Measurements from ENCODE around the gene ITGA2B.

ITGA2B gene

DNA sequence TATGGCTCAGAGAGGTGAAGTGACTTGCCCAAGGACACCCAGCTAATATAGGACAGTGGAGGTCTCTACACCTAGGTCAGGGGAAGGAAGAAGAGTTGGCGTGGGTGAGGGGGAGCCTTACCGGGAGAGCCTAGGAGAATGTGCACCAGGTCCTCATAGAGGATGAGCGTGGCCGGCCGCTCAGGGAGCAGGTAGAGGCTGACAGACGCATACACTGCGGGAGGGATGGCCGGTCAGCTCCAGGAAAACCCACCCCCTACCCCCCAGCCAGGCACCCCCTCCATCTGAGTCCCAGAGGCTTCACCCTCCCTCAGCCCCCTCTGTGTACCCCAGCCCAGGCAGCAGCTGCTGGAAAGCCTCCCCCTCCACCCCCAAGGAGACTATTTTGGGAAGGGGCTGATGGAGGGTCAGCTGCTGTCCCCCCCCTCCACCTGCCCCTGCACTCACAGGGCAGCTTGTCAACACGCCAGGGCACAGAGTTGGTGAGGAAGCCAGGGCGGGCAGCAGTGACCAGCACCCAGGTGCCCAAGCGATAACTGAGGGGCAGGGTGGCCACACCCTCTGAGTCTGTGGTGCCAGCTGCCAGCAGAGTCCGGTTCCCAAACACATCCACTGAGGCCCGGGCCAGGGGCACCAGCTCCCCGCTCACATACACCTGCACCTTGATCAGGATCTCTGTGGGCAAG lies 29.8 kb downstream of the ITGA2B start:
- ATAC-seq, result no peak
- TF ChIP-seq SNAI2 (CRISPR knock-in tag; IDR thresholded peaks at IDR 0.05), result no peak

DNA sequence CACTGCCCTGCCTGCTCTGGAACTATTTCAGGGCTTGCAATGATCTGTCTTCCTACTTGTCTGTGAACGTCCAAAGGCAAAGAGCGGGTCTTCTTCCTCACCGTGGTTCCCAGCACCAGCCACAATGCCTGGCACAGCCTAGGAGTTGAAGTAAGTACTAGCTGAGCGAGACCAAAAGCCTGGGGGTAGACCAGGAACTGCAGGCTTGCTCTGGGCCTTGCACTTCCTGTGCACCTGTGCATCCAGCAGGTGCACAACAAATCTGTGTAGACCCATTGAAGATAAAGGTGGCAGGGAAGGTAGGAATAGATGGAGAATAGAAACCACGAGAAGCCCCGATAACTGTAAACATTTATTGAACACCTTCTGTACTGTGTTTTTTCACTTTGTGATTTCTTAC lies 30.4 kb downstream of the ITGA2B start:
- no peak for ATAC-seq
- TF ChIP-seq GLIS3 (CRISPR knock-in tag; IDR thresholded peaks at IDR 0.05) (no peak), SNAI2 (CRISPR knock-in tag; IDR thresholded peaks at IDR 0.05) (no peak), ZNF565 (CRISPR knock-in tag; conservative IDR thresholded peaks at IDR 0.05; ENCODE audit: low read depth) (no peak)

DNA sequence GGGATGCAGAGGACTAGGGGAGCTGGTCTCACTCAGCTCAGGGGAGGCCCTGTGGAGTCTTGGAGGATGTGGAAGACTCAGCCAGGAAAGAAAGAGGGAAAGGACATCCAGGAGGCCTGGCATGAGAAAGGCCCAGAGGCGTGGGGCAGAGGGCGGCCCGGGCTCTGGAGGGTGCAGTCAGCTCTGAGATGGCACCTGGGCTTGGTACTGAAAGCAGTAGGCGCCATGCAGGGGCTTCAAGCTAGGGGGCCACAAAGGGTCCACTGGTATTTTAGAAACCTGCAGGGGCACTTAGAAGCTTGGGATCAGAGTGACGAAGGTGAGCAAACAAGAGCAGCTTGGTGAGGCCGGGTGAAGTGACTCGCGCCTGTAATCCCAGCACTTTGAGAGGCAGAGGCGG lies 31.4 kb downstream of the ITGA2B start:
- TF ChIP-seq GLIS3 (CRISPR knock-in tag; IDR thresholded peaks at IDR 0.05) (no peak), ISL1 (CRISPR knock-in tag; IDR thresholded peaks at IDR 0.05) (no peak), ZC3H10 (CRISPR knock-in tag; IDR thresholded peaks at IDR 0.05) (no peak), ZNF70 (CRISPR knock-in tag; IDR thresholded peaks at IDR 0.05) (no peak), RARB (CRISPR knock-in tag; IDR thresholded peaks at IDR 0.05) (no peak), ZFP3 (CRISPR knock-in tag; IDR thresholded peaks at IDR 0.05) (no peak), OSR1 (CRISPR knock-in tag; IDR thresholded peaks at IDR 0.05) (no peak), ZNF8 (CRISPR knock-in tag; IDR thresholded peaks at IDR 0.05) (no peak), ESRRG (CRISPR knock-in tag; IDR thresholded peaks at IDR 0.05) (no peak), CSDC2 (CRISPR knock-in tag; IDR thresholded peaks at IDR 0.05) (no peak), BACH2 (CRISPR knock-in tag; IDR thresholded peaks at IDR 0.05; ENCODE audit: borderline replicate concordance) (no peak), PPARA (CRISPR knock-in tag; IDR thresholded peaks at IDR 0.05; ENCODE audit: borderline replicate concordance) (no peak)
- TF ChIP-seq, protein P1, sequence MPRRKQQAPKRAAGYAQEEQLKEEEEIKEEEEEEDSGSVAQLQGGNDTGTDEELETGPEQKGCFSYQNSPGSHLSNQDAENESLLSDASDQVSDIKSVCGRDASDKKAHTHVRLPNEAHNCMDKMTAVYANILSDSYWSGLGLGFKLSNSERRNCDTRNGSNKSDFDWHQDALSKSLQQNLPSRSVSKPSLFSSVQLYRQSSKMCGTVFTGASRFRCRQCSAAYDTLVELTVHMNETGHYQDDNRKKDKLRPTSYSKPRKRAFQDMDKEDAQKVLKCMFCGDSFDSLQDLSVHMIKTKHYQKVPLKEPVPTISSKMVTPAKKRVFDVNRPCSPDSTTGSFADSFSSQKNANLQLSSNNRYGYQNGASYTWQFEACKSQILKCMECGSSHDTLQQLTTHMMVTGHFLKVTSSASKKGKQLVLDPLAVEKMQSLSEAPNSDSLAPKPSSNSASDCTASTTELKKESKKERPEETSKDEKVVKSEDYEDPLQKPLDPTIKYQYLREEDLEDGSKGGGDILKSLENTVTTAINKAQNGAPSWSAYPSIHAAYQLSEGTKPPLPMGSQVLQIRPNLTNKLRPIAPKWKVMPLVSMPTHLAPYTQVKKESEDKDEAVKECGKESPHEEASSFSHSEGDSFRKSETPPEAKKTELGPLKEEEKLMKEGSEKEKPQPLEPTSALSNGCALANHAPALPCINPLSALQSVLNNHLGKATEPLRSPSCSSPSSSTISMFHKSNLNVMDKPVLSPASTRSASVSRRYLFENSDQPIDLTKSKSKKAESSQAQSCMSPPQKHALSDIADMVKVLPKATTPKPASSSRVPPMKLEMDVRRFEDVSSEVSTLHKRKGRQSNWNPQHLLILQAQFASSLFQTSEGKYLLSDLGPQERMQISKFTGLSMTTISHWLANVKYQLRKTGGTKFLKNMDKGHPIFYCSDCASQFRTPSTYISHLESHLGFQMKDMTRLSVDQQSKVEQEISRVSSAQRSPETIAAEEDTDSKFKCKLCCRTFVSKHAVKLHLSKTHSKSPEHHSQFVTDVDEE (CRISPR knock-in tag; IDR thresholded peaks at IDR 0.05), result no peak
- TF ChIP-seq, protein P2, sequence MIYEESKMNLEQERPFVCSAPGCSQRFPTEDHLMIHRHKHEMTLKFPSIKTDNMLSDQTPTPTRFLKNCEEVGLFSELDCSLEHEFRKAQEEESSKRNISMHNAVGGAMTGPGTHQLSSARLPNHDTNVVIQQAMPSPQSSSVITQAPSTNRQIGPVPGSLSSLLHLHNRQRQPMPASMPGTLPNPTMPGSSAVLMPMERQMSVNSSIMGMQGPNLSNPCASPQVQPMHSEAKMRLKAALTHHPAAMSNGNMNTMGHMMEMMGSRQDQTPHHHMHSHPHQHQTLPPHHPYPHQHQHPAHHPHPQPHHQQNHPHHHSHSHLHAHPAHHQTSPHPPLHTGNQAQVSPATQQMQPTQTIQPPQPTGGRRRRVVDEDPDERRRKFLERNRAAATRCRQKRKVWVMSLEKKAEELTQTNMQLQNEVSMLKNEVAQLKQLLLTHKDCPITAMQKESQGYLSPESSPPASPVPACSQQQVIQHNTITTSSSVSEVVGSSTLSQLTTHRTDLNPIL (CRISPR knock-in tag; IDR thresholded peaks at IDR 0.05; ENCODE audit: low read depth), result no peak
- TF ChIP-seq, protein P3, sequence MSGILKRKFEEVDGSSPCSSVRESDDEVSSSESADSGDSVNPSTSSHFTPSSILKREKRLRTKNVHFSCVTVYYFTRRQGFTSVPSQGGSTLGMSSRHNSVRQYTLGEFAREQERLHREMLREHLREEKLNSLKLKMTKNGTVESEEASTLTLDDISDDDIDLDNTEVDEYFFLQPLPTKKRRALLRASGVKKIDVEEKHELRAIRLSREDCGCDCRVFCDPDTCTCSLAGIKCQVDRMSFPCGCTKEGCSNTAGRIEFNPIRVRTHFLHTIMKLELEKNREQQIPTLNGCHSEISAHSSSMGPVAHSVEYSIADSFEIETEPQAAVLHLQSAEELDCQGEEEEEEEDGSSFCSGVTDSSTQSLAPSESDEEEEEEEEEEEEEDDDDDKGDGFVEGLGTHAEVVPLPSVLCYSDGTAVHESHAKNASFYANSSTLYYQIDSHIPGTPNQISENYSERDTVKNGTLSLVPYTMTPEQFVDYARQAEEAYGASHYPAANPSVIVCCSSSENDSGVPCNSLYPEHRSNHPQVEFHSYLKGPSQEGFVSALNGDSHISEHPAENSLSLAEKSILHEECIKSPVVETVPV (CRISPR knock-in tag; IDR thresholded peaks at IDR 0.05), result no peak
- TF ChIP-seq, protein P4, sequence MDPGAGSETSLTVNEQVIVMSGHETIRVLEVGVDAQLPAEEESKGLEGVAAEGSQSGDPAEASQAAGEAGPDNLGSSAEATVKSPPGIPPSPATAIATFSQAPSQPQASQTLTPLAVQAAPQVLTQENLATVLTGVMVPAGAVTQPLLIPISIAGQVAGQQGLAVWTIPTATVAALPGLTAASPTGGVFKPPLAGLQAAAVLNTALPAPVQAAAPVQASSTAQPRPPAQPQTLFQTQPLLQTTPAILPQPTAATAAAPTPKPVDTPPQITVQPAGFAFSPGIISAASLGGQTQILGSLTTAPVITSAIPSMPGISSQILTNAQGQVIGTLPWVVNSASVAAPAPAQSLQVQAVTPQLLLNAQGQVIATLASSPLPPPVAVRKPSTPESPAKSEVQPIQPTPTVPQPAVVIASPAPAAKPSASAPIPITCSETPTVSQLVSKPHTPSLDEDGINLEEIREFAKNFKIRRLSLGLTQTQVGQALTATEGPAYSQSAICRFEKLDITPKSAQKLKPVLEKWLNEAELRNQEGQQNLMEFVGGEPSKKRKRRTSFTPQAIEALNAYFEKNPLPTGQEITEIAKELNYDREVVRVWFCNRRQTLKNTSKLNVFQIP (CRISPR knock-in tag; IDR thresholded peaks at IDR 0.05; ENCODE audit: borderline replicate concordance, low read depth), result no peak
- no peak for ATAC-seq

DNA sequence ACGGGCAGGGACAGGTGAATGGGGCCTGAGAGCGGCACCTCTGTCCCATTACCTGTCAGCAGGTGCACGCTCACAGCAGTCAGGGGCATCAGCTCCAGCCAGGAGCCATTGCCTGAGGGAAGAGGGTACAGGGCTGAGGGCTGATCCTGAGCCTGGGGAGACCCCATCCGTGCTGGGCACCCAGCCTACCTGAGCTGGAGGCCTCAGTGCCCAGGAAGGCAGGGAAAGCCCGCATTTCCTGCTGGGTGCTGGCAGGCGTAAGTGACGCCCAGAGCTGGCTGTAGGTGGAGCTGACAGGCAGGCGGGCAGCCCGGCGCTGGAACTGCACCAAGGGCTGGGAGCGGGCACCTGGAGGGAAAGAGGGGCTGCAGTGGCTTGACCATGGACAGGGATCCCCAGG lies 33.2 kb downstream of the ITGA2B start:
- no peak for ATAC-seq

More for the DNA sequence above, 33.2 kb downstream of the ITGA2B start:
- TF ChIP-seq ESRRG (CRISPR knock-in tag; IDR thresholded peaks at IDR 0.05) (no peak), ISL1 (CRISPR knock-in tag; IDR thresholded peaks at IDR 0.05) (no peak), ZNF70 (CRISPR knock-in tag; IDR thresholded peaks at IDR 0.05) (no peak), TCF4 (CRISPR knock-in tag; IDR thresholded peaks at IDR 0.05; ENCODE audit: borderline replicate concordance) (no peak), ARNTL (CRISPR knock-in tag; IDR thresholded peaks at IDR 0.05; ENCODE audit: borderline replicate concordance, low read depth) (no peak), SNAI2 (CRISPR knock-in tag; IDR thresholded peaks at IDR 0.05) (no peak)
- TF ChIP-seq, protein P2 (CRISPR knock-in tag; IDR thresholded peaks at IDR 0.05; ENCODE audit: low read depth), result no peak
- TF ChIP-seq, protein P1 (CRISPR knock-in tag; IDR thresholded peaks at IDR 0.05), result no peak
- TF ChIP-seq, protein P3 (CRISPR knock-in tag; IDR thresholded peaks at IDR 0.05), result no peak

Measured in SK-N-SH treated with all-trans-retinoic acid at 6 μM for 48 hours (cell line).